Lower lobe of right lung (tissue), 2 donors: Measurements from ENCODE around the gene ZAR1L. TPM values are rescaled to one million over a fixed set of nuclear protein-coding genes. Genes with fewer than 3 reads are reported as not detected.

ENCODE experiments used
- ATAC-seq, 2 donors: fragments of 200-7000 bp; cut with Tn5 transposase; one replicate each; pipeline ENCODE4 v1.9.1; 2020 to 2022; ENCODE audit warnings: mild to moderate bottlenecking in 2 of 2, moderate library complexity in 2 of 2
- DNase-seq: peaks from one replicate; pipeline ENCODE4 v3.0.0-alpha.2; 2020
- H3K27ac ChIP-seq: fragments of 200-600 bp; one replicate; pipeline ENCODE4 v1.8.0; 2022
- H3K27me3 ChIP-seq: fragments of 200-600 bp; one replicate; pipeline ENCODE4 v1.8.0; 2022; ENCODE audit warnings: low read depth
- H3K36me3 ChIP-seq: fragments of 200-600 bp; one replicate; pipeline ENCODE4 v1.8.0; 2022; ENCODE audit warnings: mild to moderate bottlenecking
- H3K4me1 ChIP-seq: fragments of 200-600 bp; one replicate; pipeline ENCODE4 v1.8.0; 2022
- H3K4me3 ChIP-seq: fragments of 200-600 bp; one replicate; pipeline ENCODE4 v1.8.0; 2022; ENCODE audit warnings: mild to moderate bottlenecking
- H3K9me3 ChIP-seq: fragments of 200-600 bp; one replicate; pipeline ENCODE4 v1.8.0; 2022
- intact Hi-C: fragments of 100-400 bp; cut with DNase I; formaldehyde crosslinking; loops from one replicate; pipeline ENCODE4 v1.11.0; 2022
- total RNA-seq: library from RNA; stranded (reverse); fragmentation: NEBNext Ultra II Directional; extraction: Animal tissue kit (Norgen Biotek cat#: 25700); gene quantifications from one replicate; pipeline ENCODE4 v1.2.1, GENCODE V29; 2021
- TF ChIP-seq, protein P1 (sequence below): fragments of 200-600 bp; IDR thresholded peaks from one replicate; pipeline ENCODE4 v1.8.0; 2022; ENCODE audit warnings: antibody characterized with exemption, mild to moderate bottlenecking
- donor health status: DM: no; HTN: yes; CAD: no; lungs with severe emphysema.

The ZAR1L gene
- total RNA-seq, 1 donor from 2014 or later, result not detected

GRCh38 chr13:32272021-32272683 lies 43.0 kb downstream of the ZAR1L start:
- TF ChIP-seq, protein P1, sequence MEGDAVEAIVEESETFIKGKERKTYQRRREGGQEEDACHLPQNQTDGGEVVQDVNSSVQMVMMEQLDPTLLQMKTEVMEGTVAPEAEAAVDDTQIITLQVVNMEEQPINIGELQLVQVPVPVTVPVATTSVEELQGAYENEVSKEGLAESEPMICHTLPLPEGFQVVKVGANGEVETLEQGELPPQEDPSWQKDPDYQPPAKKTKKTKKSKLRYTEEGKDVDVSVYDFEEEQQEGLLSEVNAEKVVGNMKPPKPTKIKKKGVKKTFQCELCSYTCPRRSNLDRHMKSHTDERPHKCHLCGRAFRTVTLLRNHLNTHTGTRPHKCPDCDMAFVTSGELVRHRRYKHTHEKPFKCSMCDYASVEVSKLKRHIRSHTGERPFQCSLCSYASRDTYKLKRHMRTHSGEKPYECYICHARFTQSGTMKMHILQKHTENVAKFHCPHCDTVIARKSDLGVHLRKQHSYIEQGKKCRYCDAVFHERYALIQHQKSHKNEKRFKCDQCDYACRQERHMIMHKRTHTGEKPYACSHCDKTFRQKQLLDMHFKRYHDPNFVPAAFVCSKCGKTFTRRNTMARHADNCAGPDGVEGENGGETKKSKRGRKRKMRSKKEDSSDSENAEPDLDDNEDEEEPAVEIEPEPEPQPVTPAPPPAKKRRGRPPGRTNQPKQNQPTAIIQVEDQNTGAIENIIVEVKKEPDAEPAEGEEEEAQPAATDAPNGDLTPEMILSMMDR, result no peak
- ATAC-seq (no peak), DNase-seq (no peak)
- Histone ChIP-seq H3K27ac (no peak overlapping the region), H3K4me3 (no peak overlapping the region), H3K27me3 (no peaks in the 10 kb centered on the region), H3K4me1 (no peaks in the 10 kb centered on the region), H3K9me3 (no peaks in the 10 kb centered on the region), H3K36me3 (peaks cover 76% of the 10 kb centered on the region)
- intact Hi-C loops, result no loop called here

DNA sequence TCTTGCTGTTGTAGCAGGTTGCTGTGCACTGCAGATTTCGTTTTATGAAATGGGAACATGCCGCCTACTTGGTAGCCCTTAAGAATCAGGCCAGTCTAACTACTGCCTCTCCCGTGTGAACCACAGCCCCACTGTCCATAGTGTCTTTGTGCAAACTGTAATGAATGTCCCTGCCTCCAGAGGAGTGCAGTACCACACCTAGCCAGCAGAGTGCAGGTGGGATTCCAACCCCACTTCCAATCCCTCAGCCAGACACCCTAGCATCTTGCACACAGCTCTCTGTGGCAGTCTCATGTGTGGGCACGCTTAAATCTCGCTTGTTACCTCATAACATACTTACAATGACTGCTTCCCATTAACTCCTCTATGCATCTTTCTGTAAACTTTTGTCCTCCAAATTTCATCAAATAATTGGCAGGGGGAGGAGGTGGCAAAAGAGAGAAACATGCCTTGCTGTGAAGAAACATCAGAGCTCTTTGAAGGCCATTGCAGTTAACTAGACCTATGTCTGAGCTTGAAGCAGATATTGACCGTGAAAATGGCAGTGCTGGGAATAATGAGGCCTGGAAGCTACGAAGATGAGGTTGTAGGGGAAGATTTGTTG lies 47.2 kb downstream of the ZAR1L start:
- TF ChIP-seq, protein P1, result peak; percentile 63
- no peaks in the 10 kb centered on the region for H3K27me3 ChIP-seq
- no peak for DNase-seq
- H3K9me3 ChIP-seq, result no peaks in the 10 kb centered on the region
- H3K4me3 ChIP-seq, result no peak overlapping the region
- intact Hi-C loops, result no loop called here
- peaks cover 22% of the 10 kb centered on the region for H3K4me1 ChIP-seq
- peak; percentile 75 to 81 for ATAC-seq
- H3K36me3 ChIP-seq, result peaks cover 78% of the 10 kb centered on the region
- no peak overlapping the region for H3K27ac ChIP-seq

GRCh38 chr13:32266130-32266529 lies 49.0 kb downstream of the ZAR1L start:
- TF ChIP-seq, protein P1, result no peak
- H3K9me3 ChIP-seq, result no peaks in the 10 kb centered on the region
- intact Hi-C loops, result no loop called here
- peaks cover 39% of the 10 kb centered on the region for H3K4me1 ChIP-seq
- DNase-seq (no peak), ATAC-seq (no peak)
- H3K27me3 ChIP-seq, result no peaks in the 10 kb centered on the region
- H3K4me3 ChIP-seq, result no peak overlapping the region
- H3K36me3 ChIP-seq, result peaks cover 80% of the 10 kb centered on the region
- no peak overlapping the region for H3K27ac ChIP-seq

DNA sequence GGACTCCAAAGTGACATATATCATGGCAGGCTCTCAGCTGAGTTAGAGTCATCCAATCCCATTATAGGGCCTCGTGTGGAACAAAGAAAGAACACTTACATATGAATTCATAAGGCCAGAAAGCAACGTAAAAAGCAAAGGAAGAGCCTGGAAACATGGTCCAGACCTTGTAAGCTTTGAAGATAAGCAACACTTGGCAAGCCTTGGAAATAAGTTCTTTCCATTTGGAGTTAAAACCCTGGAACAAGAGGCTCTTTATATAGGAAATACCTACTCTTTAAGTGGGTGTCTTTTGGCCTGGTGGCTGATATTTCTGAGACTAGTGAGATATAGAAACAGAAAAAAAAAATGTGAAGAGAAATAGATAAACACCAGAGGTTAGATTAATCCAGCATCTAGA lies 49.4 kb downstream of the ZAR1L start:
- Histone ChIP-seq H3K36me3 (peaks cover 76% of the 10 kb centered on the region), H3K4me3 (no peak overlapping the region), H3K27me3 (no peaks in the 10 kb centered on the region), H3K9me3 (no peaks in the 10 kb centered on the region), H3K4me1 (peaks cover 43% of the 10 kb centered on the region), H3K27ac (peak overlapping the region; percentile 14)
- TF ChIP-seq, protein P1, result no peak
- ATAC-seq, result no peak
- intact Hi-C loops, result no loop called here
- no peak for DNase-seq

GRCh38 chr13:32264407-32264806 lies 50.8 kb downstream of the ZAR1L start:
- TF ChIP-seq, protein P1, result no peak
- intact Hi-C loops, result no loop called here
- H3K27ac ChIP-seq, result peak overlapping the region; percentile 14
- H3K27me3 ChIP-seq, result no peaks in the 10 kb centered on the region
- peak overlapping the region; percentile 6 for H3K4me3 ChIP-seq
- no peaks in the 10 kb centered on the region for H3K9me3 ChIP-seq
- DNase-seq (no peak), ATAC-seq (peak in 1 of 2 donors; percentile 34)
- peaks cover 45% of the 10 kb centered on the region for H3K4me1 ChIP-seq
- H3K36me3 ChIP-seq, result peaks cover 68% of the 10 kb centered on the region
